GM18868 (cell line): Measurements from ENCODE around the gene MAEA.
"Not testable (repeated sequence)": the region's sequence is repeated elsewhere in the genome, so short reads cannot be mapped to it uniquely, and the experiment has no call there.

Experiments used
- ATAC-seq: cut with Tn5 transposase; IDR thresholded peaks from one replicate; pipeline ENCODE4 v1.9.1; 2021; ENCODE audit warnings: mild to moderate bottlenecking, moderate library complexity; ENCODE audit not compliant: unreplicated experiment

The MAEA gene

DNA sequence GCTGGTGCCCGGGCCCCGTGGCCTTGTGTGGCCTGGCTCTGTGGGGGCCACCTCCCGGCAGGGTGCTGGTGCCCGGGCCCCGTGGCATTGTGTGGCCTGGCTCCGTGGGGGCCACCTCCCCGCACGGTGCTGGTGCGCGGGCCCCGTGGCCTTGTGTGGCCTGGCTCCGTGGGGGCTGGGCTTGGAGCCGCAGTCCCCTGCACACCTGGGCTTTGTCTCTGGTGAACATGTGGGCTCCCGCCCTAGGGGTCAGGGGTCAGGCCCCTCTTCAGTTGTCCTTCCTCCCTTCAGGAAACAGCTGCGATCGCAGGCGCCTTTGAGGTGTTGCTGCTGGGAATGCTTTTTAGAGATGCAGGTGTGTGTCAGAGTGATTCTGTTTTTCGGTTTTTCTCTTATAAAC lies 74.5 kb downstream of the MAEA start:
- ATAC-seq = no peak

DNA sequence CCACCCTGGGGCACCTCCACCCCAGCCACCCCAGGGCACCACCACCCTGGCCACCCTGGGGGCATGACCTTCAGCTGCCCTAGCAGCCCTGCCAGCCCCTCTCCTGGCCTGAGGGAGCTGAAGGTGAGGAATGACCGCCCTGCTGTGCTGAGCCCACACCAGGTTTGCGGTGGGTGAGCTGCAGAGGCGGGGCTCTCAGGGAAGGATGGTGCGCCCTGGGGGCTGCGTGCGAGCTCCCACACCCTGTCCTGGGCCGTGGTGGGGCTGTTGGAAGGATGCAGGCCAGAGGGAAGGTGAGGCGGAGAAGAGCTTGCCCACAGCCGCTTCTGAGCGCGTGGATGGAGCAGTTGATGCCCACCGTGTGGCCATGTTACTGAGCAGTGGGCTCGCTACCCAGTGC lies 75.1 kb downstream of the MAEA start:
- no peak for ATAC-seq

DNA sequence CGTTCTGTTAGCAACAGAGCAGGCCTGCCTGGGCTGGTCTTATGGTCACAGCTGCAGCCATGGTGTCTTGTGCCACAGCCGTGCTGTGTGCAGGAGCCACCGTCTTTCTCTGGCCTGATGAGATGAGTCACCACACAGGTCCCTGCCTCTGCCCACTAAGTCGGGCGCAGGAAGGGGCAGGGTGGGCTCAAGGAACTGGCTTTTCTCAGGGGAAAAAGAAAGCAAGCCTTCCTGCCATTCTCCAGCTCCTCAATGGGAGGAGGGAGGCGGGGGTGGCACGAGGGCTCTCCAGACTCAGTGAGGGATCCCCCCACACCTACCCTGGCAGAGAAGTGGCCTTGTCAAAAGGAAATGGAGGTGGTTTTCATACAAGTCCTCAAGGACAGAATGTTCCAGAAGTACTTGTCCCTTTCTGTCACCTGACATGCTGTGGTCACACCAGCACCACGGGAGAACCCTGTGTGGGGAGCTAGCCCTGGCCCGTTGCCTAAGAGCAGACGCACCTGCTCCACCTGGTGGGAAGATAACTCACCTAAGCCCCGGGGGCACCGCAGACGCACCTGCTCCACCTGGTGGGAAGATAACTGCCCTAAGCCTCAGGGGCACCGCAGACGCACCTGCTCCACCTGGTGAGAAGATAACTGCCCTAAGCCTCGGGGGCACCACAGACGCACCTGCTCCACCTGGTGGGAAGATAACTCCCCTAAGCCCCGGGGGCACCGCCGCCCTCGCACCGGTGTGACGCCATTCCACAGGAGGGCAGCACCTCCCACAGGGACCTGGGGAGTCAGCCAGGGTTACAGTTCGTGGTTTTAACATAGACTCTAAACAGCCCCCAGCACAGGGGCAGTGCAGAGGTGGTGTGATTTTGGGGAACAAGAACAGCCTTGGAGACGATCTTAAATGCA lies 75.8 kb downstream of the MAEA start:
- no peak for ATAC-seq

DNA sequence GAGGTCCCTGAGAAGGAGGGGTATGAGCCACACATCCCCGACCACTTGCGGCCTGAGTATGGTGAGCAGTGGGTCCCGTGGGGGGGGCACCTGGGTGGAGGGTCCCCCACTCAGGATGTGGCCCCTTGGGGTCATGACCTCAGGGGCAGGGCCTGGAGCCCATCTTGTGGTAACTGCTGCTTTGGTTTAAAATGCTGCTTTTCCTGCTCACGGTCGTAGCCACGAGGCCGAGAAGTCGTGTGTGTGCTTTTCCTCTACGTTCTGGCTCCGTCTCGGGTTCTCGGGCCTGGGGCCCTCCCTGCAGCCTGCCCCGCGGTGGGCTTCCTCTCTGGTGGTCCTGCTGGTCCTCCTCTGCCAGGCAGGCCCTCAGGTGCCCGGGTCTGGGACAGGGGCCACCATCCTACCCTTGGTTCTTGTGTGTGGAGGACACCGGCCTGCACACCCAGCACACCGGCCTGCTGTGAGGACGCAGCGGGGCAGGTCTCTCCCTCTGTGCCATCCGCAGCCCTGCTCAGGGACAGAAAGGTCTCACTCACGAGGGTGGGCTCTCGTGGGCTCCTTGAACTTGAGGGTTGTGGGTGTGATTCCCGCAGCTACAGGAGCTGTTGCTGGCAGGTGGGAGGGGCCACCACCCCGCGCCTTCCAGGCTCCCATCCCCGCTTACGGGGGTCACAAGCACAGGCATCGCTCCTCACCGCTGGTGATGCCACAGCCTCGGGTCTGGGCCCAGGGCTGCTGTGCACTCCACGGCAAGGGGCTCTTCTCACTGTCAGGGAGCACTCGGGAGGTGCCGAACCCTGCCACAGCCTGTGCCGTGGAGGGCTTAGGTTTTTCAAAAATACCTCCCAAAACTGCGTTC lies 76.9 kb downstream of the MAEA start:
- no peak for ATAC-seq

DNA sequence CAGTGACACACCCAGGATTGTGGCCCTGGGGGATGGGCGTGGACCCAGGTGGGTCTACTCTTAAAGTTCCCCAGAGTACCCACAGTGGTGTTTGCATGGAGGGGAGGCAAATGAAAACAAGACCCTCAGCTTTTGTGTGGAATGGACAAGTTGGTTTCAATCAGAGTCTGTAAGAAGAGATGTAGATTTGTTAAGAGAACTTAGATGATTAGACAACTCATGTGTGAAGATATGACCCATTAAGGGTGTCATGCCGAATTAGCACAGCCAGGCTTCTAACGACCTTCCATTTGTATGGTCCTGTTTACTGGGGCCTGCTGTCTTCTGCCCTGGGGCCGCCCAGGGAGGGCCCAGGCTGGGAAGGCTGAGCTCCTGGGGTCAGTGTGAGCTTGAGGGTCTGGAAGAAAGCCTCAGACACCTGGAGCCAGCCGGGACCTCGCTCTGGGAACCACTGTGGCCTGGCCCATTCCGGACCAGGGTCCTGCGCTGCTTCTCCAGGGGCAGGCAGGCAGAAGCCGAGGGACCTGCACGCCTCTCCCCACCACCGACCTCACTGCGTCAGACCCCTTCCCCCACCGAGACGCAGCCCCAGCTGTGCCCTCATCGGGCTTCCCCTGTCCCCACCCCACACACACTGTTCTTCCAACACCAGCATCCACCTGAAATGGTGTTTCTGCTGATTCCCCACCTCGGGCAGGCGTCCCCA lies 77.7 kb downstream of the MAEA start:
- no peak for ATAC-seq

DNA sequence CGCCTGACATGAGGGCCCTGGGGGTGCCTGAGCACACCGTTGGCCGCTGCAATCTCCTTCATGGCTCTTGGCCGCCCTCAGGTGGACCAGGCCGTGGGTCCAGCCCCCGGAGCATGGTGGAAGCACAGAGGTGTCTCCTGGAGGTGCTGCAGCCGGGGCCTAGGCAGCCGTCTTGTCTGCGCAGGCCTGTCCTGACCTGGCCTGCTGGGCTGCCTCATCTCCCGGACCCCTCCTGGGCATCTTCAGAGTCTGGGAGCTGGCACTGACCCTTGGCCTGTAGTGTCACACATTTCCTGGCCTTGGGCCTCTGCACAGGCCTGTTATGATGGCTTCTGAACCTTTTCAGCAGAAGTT lies 78.2 kb downstream of the MAEA start:
- ATAC-seq = no peak

DNA sequence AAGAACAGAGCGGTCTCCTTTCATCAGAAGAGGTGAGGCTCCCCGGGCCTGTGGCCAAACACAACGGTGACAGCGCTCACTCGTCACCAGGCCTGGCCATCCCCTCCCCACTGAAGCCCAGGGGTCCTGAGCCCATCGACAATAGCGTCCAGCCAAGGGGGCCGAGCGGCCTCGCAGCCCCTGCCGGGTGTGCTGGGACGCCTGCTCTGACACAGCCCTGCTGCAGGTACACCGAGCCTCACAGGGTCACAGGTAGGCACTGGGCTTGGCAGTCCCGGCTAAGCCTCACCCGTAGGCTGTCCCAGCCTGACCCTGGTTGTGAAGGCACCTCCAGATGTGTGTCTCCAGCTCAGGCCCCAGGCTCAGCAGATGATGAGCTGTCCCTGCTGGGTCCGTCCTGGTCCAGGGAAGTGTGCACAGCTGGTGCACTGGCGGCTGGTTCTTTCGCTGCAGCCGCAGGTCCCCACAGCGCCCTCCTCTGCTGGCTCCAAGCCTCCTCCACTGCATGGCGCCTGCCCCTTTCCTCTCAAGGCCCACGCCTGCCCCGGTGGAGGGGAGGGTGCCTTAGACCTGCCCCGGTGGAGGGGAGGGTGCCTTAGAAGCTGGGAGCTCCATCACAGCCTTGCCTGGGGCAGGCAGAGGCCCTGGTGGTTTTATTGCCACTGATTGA lies 78.9 kb downstream of the MAEA start:
- ATAC-seq = no peak

DNA sequence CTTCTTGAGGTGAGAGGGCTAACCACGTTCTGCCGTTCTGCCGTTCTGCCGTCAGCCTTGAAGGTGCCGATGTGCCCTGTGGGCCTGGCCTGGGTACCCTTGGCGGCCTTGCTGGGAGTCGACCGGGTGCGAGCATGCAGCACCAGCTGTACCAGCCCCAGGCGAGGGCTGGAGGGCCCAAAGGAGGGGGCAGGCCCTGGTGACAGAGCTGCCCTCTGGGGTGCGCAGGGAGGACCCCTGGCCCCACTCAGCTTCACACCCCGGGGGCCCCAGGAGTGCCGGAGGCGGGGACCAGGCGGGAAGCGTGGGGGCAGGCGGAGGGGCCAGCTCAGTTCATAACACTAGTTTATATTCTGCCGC lies 79.4 kb downstream of the MAEA start:
- no peak for ATAC-seq

DNA sequence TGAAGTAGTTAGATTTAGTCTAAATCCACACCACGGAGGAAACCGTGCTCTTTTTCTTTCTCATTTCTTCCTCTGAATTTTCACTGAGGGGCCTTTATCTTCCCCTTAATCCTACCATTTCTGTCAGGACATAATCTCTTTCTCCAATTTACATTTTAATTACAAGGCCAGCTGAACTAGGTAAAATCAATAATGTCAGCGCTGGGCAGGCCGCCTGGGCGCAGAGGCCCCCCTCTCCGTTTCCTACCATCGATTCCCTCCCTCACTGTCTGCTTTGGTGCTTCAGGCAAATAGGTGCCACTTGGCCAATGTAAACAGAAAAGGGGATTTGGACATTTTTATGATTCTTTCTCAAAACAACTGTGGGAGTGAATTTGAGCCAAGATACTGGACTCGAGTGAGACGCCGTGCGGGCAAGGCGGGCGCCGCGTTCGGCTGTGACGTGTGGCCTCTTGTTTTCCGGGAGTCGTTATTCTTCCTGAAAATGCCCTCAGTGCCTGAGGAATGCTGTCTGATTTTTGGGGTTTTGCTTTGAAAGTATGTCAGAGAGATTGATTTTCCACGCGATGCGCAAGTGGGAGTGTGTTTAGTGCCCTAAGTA lies 79.9 kb downstream of the MAEA start:
- ATAC-seq = no peak

DNA sequence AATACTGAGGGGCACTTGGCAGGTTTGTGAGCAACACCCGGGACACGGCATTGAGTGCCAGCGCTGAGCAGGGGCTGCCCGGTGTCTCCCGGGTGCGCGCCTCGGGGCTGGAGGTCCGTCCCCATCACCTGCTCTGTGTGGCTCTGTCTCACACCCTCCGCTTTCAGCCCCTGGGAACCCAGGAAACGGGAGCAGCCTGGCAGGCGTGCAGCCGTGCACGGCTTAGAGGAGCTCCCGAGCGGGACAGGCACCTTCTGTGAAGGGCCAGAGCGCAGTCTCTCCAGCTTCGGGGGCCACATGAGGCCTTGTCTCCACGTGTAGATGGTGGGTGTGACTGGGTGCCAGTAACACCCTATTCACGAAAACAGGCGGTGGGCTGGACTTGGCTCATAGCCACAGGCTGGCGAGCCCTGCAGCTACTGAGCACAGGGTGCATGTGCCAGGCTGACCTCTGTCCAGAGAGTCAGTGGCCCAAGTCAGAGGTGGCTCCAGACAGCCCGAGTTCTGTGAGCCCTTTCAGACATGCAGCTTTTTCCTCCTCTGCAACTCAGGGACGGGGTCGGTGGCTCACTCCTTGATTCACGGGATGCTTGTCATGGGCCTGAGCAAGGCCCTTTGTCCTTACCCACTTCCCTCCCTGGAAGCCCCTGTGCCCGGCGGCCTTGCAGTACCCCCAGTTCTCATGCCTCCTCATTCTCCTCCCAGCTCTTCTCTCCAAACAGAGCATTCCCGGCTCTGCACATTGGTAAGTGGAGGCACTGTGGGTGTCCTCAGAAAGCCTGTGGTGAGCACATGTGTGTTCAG lies 80.8 kb downstream of the MAEA start:
- ATAC-seq = no peak

DNA sequence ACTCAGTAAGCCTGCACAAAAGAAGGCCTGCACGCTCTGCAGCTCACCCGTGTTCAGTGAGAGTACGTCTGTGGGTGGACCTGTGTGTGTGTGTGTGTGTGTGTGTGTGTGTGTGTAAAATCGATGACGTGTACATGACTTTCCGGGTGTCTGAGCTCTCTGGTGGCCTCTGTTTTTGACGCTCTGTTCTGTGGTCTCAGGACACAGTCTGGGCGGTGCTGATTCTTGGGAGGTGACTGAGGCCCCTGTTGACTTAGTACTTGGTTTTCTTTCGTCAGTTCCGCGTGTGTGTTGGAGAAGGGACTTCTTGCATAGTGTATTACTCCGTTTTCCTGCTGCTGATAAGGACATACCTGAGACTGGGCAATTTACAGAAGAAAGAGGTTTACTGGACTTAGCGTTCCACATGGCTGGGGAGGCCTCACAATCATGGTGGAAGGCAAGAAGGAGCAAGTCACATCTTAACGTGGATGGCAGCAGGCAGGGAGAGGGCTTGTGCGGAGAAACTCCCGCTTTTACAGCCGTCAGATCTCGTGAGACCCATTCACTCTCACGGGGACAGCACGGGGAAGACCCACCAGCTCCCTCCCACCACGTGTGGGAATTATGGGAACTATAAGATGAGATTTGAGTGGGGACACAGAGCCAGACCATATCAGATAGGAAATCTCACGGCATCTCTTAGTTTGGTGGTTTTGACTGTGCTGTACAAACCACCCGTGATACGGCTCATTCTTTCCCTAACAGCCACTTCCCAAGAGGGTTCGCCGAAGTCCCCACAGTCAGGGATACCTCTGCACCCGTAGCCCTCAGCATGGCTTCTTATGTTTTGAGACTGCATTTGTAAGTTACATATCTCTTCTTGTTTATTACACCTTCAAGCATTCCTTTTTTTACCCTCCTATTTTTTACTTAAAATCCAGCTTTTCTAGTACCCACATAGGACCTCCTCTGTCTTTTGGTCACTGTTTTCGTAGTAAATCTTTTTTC lies 81.8 kb downstream of the MAEA start:
- ATAC-seq = no peak

DNA sequence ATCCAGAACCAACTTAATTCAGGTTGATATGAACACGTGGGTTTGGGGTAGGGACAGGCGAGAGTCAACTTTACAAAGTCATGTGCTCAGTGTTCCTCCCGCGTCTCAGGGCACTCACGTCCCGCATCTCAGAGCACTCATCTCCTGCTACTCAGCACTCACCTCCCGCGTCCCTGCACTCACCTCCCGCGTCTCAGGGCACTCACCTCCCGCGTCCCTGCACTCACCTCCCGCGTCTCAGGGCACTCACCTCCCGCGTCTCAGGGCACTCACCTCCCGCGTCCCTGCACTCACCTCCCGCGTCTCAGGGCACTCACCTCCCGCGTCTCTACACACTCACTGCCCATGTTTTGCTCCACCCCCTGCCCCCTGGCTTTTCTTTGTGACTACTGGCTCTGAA lies 82.9 kb downstream of the MAEA start:
- not testable (repeated sequence) for ATAC-seq

DNA sequence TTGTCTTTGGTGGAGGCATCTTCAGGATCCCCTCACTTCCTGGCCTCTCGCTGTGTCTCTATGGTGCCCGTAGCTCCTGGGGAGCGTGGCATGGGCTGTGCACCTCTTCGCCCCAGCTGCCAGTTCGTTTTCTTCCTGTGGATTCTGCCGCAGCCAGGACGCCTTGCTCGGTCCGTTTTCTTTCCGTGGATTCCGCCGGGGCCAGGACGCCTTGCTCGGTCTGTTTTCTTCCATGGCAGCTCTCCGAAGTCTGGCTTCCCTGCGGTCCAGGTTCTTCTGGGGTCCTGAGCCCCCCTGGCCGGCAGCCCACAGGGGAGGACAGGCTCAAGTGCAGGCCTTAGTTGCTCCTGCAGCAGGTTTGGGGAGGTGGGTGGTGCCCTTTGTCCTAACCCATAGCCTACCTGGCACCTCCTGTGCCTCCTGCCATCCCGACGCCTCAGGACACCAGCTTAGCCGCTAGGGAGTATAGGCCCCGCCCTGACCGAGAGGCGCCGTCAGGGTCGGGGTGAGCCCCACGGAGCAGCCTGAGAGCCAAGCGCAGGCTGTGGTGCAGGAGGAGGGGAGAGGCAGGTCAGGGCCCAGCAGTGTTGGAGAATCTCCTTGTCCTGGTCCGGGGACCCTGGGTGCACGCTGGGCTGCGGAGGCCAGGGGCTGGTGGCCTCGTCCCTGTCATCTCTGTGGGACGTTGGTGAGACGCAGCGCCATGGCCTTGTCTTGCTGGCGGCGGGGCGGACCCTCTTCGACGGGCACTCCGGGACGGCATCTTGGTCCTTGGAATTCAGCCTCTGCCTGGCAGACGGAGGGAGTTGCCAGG lies 84.4 kb downstream of the MAEA start:
- no peak for ATAC-seq

DNA sequence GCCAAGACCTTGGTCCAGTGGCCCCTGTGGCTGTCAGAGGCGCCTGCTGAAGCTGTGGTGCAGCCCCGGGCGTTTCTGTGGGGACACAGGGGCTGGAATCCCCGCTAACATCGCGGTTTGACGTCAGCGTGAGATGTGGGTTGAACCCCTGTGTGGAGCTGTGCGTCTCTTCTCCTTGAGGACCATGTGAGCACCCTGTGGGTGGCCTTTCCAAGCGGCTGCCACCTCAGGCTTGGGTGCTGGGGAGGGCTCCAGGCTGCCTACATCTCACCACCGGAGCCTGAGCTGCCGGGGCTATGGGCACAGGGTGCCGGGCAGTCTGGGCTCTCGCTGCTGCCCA lies 85.0 kb downstream of the MAEA start:
- ATAC-seq = no peak

DNA sequence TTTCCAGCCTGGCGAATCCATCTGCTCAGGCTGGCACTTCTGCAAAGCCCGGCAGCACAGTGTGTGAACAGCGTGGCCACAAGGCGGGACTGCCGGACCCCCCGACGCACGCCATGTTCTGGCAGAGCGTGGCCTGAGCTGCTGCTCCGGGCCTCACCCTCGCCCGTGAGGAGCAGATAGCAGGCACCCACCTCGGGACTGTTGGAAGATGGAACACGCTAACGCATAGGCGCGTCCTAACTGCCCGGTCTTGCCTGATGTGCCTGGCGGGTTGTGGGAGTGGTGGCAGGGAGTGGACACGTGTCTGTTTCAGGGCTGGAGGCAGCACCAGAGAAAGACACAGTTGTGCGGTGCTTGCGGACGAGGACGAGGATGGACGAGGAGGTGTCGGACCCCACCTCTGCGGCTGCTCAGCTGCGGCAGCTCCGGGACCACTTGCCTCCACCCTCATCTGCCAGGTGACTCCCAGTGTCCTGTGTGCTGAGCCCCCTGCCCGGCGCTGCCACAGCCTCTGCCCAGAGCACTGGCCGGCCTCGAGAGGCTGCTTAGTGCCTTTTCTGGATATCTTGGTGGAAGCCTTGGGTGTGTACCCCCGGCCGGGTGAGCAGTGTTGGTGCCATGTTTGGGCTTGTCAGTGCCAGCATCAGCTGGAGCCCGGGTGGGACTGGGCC lies 85.5 kb downstream of the MAEA start:
- no peak for ATAC-seq

DNA sequence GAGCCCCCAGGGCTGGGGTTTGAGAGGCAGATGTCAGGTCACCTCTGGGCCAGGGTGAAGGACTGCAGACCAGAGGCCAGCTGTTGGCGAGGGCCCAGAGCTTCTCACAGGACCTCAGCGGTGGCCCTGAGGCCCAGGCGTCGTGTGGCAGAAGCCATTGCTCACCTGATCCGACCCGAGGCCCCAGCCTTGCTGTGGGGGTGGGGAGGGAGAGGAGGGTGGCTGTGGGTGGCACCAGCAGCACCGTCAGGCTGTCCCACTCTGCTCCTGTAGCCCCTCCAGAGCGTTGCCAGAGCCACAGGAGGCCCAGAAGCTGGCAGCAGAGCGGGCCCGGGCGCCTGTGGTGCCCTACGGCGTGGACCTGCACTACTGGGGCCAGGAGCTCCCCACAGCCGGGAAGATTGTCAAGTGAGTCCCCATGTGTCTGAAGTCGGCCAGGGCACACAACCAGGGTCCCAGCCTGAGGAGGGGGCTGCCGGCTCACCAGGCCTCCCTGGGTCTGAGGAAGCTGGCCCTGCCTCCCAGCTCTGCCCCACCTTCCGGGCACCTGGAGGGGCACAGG lies 86.2 kb downstream of the MAEA start:
- ATAC-seq = no peak

DNA sequence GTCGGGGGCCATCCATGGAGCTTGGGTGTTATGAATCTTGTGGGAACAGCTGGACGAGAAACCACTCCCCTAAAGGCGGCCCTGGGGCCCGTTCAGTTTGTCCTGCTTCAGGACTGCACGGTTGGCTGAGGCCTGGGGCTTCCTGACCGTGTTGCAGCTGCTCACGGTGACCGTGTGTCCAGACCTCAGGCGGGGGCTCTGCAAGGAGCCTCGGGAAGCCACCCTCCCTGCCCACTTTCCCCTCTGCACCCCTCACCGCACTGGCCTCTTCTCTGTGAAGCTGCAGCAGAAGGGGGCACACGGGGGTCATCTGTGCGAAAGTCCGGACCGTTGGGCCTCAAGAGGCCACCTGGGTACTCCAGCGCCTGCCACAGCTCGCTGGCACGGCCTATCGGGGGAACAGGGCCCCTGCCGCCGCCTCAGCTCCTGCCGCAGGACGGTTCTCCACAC lies 86.7 kb downstream of the MAEA start:
- no peak for ATAC-seq
